HG02588 (cell line): ENCODE results near the gene ZGLP1.
A peak's percentile ranks its signal among the peaks of the same experiment; 100 is the strongest.

ENCODE experiments used
- ATAC-seq: cut with Tn5 transposase; IDR thresholded peaks from one replicate; pipeline ENCODE4 v1.9.1; 2021; ENCODE audit warnings: mild to moderate bottlenecking, moderate library complexity; ENCODE audit not compliant: unreplicated experiment

The ZGLP1 gene

GRCh38 chr19:10295847-10296591 lies 13.6 kb downstream of the ZGLP1 start:
- ATAC-seq: no peak

- ATAC-seq: no peak
These were observed 14.2 kb downstream of the ZGLP1 start for GRCh38 chr19:10295305-10295846.

- ATAC-seq: no peak
These were observed 15.3 kb downstream of the ZGLP1 start for GRCh38 chr19:10294368-10294697.

- ATAC-seq: no peak
These were observed 15.8 kb downstream of the ZGLP1 start for GRCh38 chr19:10293637-10294367.

- no peak for ATAC-seq
These were observed 16.6 kb downstream of the ZGLP1 start for GRCh38 chr19:10292789-10293636.

- peak; percentile 37 for ATAC-seq
These were observed 17.3 kb downstream of the ZGLP1 start for GRCh38 chr19:10292206-10292788.

- no peak for ATAC-seq
These were observed 17.9 kb downstream of the ZGLP1 start for GRCh38 chr19:10291554-10292205.

- no peak for ATAC-seq
These were observed 18.6 kb downstream of the ZGLP1 start for GRCh38 chr19:10290876-10291553.

GRCh38 chr19:10290357-10290875 lies 19.2 kb downstream of the ZGLP1 start:
- no peak for ATAC-seq

GRCh38 chr19:10289836-10290356 lies 19.7 kb downstream of the ZGLP1 start, which contains the start of gene ICAM5:
Gene ICAM5 (plus strand): TSS chr19:10289952. CDS start chr19:10290044, 92 bp downstream.
- ATAC-seq: no peak

GRCh38 chr19:10289167-10289835 lies 20.3 kb downstream of the ZGLP1 start:
- ATAC-seq: no peak

- ATAC-seq: no peak
These were observed 20.9 kb downstream of the ZGLP1 start for GRCh38 chr19:10288662-10289166.

GRCh38 chr19:10286803-10287737 lies 22.5 kb downstream of the ZGLP1 start, which contains the start of gene ICAM4:
Gene ICAM4 (plus strand): TSS chr19:10286955. CDS start chr19:10287013, 58 bp downstream.
- ATAC-seq: no peak

GRCh38 chr19:10285393-10285792 lies 24.2 kb downstream of the ZGLP1 start:
- ATAC-seq: no peak

GRCh38 chr19:10284960-10285278 lies 24.7 kb downstream of the ZGLP1 start:
- no peak for ATAC-seq

- ATAC-seq: no peak
These were observed 25.3 kb downstream of the ZGLP1 start for GRCh38 chr19:10284065-10284959.
